HG02884 (cell line): ENCODE results near the gene DRAXIN.

Experiments used
- ATAC-seq: cut with Tn5 transposase; IDR thresholded peaks from one replicate; pipeline ENCODE4 v1.9.1; 2021; ENCODE audit warnings: mild to moderate bottlenecking, moderate library complexity; ENCODE audit not compliant: unreplicated experiment

Gene DRAXIN

DNA sequence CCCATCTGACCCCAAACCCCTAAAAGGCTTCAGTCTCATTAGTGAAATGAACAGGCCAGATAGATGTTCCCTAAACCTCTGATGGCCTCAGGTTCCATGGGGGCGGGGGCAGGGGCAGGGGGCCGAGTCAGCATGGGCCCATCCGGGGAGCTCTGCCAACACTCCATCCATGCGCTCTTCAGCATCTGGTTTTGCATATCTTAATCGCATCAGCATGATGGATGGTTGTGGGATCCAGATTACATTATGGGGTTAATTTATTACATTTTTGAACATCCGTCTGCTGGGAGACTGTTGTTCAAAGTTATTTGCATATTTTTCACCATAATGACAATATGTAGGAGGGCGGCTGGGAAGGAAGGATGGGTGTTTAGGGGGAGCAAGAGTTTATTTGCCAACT is 7.4 kb upstream of the DRAXIN start:
- no peak for ATAC-seq

DNA sequence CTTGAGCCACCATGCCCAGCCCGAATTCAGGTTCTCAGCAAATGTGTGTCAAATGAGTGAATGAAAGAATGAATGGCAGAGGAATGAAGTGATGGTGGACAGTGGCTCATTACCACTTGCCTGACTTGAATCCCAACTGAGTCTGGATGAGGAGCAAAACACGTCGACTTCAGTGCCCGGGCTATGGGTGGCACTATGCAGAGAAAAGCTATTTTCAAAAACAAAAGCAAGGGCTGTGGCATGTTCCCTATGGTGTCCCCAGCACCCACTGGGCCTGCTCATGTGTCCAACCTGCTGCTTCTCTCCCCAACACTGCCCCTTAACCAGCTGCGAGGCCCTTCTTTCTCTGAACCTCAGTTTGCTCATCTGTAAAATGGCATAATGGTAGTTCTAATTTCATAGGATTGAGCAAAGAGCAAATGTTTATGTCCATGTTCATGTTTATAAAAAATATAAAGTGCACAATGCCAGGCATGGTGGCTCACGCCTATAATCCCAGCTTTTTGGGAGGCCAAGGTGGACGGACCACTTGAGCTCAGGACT is 6.2 kb upstream of the DRAXIN start:
- no peak for ATAC-seq

DNA sequence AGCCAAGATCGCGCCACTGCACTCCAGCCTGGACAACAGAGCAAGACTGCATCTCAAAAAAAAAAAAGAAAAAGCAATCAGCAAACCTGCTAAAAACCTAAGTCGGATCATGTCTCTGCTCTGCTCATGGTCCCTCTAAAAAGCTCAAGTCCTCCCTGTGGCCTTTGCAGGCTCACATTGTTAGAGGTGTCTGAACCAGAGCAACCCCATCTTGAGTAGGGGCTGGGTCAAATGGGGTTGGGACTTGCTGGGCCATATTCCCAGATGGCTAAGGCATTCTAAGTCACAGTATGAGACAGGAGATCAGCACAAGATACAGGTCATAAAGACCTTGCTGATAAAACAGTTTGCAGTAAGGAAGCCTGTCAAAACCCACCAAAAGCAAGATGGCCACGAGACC is 3.0 kb upstream of the DRAXIN start:
- no peak for ATAC-seq

DNA sequence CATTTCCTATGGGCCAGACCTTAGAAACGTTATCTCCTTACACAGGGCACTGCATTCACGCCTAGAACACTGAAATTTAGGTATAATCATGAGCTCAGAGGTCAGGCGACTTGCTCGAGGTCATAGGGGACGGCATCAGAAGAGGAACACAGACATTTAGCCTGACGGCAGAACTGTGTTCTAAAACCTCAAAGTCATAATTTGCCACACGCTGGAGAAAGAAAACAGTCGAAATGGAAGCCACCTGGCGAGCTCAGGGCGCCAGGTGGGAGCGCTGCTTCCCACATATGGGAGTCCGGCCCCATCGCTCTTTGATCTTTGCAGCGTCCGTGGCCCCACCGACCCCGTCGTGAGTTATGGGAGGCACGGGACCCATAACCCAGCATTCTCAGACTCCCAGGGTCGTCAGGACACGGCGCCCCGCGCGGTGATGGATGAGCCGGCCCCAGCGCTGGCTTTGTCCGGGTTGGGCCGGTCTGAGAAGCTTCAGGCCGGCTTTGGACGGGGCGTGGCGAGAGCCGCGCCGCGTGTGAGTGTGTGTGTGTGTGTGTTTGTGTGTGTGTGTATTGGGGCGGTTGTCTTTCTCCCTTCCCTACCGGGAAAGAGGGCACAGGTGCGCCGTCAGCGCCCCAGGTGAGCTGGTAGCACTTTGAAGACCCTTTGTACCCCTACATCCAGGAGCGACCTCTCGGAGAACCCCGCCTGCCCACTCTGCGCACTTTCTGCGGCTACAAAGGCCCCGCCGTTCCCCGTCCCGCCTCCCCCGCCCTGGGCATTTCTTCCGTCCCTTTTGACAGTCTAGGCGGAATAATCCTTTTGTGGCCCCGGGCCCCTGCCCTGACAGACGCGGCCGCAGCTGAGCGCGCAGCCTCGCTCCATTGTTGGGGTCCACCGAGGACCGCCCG is 861 bp upstream of the DRAXIN start:
- ATAC-seq = no peak

DNA sequence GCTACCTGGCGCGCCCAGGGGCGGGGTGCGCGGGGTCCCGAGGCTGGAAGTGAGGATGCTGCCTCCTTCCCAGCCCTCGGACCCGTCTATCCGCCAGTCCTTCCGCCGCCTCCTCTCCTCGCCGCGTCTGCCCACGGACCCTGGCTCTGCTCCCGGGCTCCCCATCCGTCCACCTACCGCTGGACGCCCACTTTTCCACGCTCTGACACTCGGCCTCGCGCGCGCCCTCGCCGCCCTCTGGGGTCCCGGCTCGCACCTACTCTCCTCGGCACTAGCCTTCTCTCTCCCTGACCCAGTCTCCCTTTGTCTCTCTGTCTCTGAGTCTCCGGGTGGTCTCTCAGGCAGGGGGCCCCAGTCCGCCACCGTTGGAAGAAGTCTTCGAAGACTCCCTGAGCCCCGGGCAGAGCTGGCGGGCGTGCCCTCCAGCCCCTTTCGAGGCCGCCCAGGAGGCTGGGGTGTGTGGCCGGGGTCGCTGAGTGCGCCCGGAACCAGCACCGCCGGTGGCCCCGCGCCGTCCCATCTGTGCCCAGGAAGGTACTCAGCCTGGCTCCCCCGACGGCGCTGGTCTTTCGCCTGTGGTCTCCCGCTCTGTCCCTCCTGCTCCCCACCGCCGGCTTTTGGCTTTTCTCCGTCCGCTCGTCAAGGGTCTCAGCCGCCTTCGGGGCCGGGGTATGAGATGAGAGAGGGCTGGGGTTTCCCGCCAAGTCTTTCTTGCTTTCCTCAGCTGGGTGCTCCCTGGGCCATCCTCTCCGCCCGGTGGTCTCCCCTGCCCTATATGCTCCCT is 610 bp downstream of the DRAXIN start:
- no peak for ATAC-seq

DNA sequence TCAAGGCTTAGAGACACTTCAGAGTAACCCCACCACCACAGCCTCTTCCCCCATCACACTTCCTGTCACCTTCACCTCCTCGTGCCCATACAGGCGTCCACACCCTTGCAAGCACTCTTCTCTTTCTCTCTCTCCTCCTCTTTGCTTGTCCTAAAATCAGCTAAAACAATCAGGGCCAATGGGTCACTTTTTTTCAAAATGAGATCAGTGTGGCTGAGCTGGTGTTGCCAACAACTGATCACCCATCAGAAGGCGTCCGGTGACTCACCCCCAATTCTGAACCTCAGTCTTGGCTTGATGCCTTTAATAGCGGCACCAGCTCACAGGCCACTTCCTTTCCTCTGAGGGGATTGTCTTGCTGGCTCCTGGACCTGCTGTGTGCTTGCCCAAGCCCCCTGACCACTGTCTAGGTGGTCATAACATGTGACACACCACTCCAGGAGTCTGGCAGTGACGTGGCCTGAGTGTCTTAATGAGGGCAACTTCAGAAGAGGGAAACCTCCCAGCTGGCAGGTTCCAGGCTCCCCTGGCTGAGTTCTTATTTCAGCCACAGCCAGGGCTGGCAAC is 1.6 kb downstream of the DRAXIN start:
- no peak for ATAC-seq

DNA sequence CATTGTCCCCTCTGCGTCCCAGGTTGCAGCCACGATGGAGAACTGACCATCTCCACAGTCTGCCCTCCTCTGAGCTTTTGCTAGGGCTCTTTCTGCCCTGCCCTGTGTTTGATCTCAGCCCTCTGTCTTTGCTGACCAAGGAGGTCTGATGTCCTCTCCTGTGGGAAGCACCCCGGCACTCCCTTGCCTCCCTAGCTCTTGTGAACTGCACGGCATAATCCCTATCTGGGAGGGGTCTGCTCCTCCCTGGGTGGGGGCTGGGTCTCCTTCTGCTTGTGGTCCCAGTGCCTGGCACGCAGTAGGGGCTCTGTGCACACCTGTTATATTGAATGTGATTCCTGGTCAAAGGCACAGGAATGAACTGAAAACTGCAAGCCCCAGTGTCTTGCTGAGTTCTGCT is 2.4 kb downstream of the DRAXIN start:
- no peak for ATAC-seq

DNA sequence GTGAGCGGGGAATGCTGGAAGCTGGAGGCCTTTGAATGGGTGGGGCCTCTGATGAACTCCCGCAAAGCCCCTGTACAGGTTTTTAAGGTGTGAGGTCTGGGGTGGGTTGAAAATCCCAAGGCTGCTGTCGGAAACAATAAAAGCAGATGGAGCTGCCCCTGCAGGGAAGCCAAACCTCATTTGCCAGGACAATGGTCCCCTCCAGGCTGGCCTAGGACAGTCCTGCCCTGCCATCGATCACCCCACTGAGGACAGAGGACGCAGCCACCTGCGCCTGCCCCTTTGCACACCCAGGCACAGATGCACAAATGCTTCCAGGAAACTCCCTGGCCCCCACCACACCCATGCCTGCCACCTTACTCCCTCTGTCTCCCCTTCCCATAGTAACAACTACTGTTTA is 4.4 kb downstream of the DRAXIN start:
- ATAC-seq = no peak

DNA sequence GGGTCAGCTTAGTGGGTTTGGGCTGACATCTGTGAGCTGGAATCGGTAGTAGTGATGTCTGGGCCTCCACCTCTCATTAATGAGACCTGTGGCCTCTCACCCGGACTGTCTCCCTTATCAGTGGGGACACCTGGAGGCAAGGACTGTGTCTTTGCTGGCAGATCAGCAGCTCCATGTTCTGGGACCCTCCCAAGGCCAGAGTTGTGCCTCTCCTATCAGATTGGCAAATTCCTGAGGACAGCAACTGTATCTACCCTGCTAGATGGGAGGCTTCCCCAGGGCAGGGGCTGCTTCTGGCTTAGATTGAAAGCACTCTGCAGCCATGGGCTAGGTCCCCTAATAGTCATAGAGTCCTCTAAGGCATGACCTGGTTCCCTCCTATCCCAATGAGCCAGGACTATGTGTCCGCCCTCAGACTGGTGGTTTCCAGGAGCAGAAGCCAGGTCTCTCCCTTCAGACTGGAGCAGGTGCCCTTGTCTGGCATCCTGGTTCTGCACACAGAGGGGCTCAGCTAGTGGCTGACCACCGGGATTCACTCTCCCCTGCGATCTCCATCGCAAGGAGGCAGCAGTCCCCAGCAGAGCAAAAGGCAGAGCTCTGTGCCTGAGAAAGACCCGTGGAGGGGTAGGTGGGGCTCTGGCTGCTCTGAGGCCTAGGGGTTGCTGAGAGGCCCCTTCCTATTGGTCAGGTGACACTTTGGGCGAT is 5.8 kb downstream of the DRAXIN start:
- no peak for ATAC-seq

DNA sequence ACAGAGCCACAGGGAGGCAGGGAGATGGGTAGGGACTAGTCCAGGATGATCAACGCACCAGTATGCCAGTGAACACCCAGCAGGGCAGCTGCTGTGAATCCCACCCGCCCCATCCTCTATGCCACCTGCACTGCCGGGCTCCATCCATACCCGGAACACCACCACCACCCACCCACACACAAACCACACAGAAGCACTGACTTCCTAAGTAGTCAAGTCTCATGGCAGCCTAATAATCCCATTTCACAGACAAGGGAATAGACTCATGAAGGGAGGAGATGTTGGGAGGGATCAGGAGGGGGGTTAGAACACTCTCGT is 6.3 kb downstream of the DRAXIN start:
- ATAC-seq = no peak

DNA sequence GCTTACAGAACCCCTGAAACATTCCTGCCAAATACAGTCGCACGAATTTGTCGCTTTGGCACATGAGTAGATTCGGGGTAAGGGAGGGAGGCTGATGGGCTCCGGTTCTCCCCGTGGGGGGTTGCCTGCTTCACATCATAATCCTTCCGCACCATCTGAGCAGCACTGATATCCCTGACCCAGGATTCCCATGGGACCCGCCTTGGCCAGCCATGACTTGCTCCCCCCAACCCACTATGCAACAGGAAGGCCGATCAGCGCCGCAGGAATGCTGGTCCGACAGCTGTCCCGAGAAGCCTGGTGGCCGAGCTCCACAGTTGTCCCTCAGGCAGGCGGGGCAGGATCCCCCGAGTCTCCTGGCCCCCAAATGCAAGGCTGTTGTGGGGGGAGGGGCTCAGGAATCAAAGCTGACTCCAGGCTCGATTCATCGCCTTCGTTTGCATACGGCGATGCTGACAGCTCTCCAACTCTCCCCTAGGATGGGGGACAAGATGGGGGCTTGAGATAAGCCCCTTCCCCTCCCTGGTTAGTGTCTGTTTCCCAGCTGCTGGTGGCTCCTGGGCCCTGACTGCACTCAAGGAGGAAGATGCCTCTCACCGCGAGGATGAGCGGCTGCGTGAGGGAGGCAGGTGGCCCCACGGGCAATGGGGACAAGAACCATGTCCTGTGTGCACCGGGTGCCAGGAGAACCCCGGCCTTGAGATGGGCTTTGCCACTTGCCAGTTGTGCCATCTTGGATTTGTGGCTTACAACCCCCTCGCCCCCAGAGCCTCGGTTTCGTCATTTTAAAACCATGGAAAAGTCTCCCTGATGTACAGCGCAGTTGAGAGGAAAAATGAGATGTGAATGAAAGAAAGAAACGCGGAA is 9.3 kb downstream of the DRAXIN start:
- ATAC-seq = no peak

DNA sequence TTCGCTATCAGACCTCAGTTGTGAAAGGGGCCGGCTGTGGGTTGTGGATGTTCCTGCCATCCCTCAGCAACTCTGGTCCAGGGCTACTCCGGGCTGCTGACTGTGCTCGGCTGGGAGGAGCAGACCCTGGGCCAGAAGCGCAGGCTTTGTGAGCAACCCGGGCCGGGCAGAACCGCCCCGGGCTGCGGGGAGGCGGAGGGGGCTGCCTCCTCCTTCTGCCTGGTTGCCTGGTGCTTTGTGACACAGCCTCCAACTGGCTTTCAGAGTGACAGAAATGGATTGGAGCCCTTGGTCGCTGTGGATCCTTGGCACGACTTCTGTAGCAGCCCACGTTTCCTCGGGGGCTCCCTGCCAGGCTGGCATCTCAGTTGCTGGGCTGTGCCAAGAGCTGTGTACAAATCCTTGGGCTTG is 10.0 kb downstream of the DRAXIN start:
- no peak for ATAC-seq

DNA sequence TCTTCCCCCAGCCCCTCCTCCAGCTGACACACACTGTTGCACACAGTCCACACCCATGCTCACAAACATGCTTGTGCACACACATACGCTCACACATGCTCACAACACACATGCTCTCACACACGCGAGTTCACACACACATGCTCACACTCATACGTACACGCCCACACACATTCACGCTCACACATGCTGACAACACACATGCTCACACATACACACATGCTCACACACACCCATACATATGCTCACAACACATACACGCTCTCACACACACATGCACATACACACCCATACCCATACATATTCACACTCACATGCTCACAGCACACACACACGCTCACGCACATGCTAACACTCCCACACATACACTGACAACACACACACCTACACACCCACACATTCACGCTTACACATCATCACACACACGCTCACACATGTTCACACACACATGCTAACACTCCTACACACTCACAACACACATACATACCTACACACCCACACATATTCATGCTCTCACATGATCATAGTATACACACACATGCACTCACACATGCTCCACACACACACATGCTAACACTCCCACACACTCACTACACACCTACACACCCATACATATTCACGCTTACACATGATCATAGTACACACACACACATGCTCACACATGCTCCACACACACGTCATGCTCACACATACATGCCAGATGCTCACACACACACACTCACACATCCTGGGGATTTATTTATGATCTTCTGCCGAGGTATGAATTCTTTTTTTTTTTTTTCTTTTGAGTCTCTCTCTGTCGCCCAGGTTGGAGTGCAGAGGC is 10.7 kb downstream of the DRAXIN start:
- ATAC-seq = no peak

DNA sequence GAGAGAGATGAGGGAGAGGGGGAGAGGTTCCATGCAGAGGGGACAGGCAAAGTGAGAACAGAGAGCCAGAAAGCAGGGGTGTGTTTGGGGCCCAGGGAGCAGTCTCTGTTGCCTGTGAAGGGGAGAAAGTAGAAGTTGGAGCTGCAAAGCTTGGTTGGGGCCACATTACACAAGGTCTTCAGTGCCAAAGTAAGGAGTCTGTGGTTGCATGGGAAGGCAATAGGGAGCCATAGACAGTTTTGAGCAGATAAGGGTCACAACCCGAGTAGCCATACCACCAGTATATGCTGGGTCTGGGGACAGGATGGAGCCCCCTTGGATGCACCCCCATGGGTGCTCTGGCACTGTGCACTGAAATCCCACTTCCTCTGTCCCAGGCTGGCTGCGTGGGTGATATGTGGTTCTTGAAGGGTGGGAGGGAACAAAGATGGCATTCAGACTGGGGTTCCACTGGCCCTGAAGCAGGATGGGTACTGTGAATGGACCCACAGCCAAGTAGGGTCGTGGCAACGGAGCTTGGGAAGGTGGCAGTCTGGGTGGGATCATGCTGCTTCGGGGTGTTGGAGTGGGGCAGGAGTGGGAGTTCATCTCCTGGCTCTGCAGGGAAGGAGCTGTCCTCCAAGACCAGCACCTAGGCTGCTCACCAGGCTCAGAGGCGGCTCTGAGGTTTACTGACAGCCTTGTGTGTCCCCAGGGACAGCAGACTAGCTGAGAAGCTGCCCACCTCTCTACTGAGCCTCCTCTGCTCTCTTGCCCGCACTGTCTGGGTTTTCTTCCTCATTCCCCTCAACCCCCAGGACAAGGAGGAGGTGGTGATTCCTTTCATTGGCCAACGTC is 12.1 kb downstream of the DRAXIN start:
- ATAC-seq = no peak

DNA sequence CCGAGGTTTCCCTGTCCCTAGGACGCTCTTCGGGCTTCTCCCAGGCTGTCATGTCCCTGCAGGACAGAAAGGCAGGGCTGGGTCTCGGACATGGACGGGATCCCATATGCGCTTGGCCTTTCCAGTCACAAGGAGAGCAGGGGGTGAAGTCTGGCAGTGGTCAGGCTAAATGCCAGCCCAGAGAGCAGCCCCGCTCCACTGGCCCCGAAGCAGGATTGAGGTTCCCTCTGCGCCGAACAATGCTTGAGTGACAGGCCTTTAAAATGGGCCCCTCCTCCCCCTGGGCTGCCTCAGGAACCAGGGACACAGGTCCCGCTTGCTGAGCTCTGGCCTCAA is 12.7 kb downstream of the DRAXIN start:
- no peak for ATAC-seq

DNA sequence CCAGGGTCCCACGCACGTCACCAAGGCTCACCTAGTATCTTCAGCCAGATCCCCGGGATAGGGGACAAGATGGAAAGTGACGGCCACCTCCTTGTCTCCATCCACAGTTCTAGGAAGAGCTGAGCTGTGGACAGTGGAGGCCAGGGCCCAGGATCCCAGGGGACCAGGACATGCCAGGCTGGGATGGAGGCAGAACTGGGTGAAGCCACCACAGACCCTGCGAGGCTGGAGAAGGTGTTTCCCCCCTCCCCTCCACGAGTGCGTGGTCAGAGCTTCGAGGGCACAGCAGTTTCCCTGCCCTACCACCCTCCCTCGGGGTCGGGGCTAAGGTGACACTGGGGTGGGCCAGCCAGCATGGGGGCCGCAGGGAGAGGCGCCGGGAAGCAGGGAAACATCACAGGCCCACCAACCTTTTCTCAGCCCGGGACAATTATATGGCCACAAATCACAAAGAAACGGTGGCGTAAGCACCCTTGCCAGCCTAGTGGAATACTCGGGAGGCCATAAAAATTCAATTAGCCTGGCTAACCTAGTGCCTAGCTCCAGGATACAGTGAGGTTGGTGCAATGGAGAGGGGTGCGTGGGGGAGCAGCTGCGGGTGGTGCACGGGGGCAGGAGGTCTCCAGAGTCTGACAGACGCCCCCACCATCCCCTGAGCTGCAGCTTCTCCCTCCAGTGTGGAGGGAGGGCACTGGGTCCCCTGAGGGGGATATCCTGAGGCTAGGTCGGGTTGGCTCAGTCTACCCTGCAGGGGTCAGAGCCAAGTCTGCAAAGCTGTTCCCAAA is 13.4 kb downstream of the DRAXIN start:
- no peak for ATAC-seq

DNA sequence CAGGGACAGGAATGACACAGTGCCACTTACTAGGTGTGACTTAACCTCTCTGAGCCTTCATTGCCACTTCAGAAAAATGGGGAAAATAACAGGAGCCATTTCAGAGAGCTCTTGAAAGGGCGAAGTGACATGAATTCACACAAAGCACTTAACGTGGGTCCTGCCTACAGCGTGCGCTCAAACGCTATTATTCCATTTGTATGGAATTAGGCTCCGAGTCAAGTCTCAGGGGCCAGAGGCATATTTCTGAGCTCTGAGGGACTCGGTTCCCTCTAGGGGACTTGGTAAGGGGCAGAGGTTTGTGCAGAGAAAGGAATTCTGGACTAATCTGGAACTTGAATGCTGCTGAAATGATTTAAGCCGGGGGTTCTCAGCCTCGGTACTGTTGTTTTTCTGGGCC is 14.1 kb downstream of the DRAXIN start:
- no peak for ATAC-seq

DNA sequence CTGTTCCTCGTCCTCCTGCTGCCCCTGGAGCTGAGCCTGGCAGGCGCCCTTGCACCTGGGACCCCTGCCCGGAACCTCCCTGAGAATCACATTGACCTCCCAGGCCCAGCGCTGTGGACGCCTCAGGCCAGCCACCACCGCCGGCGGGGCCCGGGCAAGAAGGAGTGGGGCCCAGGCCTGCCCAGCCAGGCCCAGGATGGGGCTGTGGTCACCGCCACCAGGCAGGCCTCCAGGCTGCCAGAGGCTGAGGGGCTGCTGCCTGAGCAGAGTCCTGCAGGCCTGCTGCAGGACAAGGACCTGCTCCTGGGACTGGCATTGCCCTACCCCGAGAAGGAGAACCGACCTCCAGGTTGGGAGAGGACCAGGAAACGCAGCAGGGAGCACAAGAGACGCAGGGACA is 14.8 kb downstream of the DRAXIN start:
- ATAC-seq = no peak
